Femur (tissue), 1 donor: Measurements from ENCODE around the gene SLC5A1.

Source experiments
- DNase-seq: peaks from one replicate; pipeline ENCODE4 v3.0.0-alpha.2; 2017

The SLC5A1 gene

GRCh38 chr22:32052244-32052643, 9.2 kb downstream of the SLC5A1 start:
- DNase-seq, result no peak

GRCh38 chr22:32052936-32053791, 10.1 kb downstream of the SLC5A1 start:
- no peak for DNase-seq

GRCh38 chr22:32055069-32055468, 12.0 kb downstream of the SLC5A1 start:
- DNase-seq, result no peak

- DNase-seq, result no peak
These were observed 15.7 kb downstream of the SLC5A1 start for GRCh38 chr22:32058656-32059260.

GRCh38 chr22:32059426-32059825, 16.4 kb downstream of the SLC5A1 start:
- no peak for DNase-seq

GRCh38 chr22:32063701-32064100, 20.6 kb downstream of the SLC5A1 start:
- no peak for DNase-seq

- DNase-seq, result no peak
These were observed 23.8 kb downstream of the SLC5A1 start for GRCh38 chr22:32066820-32067219.

- DNase-seq, result no peak
These were observed 24.6 kb downstream of the SLC5A1 start for GRCh38 chr22:32067613-32068012.

- no peak for DNase-seq
These were observed 26.7 kb downstream of the SLC5A1 start for GRCh38 chr22:32069579-32070372.

- no peak for DNase-seq
These were observed 30.2 kb downstream of the SLC5A1 start for GRCh38 chr22:32073262-32073661.

GRCh38 chr22:32073823-32074380, 30.8 kb downstream of the SLC5A1 start:
- DNase-seq, result no peak

GRCh38 chr22:32075997-32076760, 33.1 kb downstream of the SLC5A1 start:
- no peak for DNase-seq

- DNase-seq, result no peak
These were observed 33.7 kb downstream of the SLC5A1 start for GRCh38 chr22:32076761-32077084.

- no peak for DNase-seq
These were observed 34.1 kb downstream of the SLC5A1 start for GRCh38 chr22:32077151-32077550.

GRCh38 chr22:32079130-32080089, 36.3 kb downstream of the SLC5A1 start:
- DNase-seq, result no peak

GRCh38 chr22:32080904-32081303, 37.8 kb downstream of the SLC5A1 start:
- no peak for DNase-seq

GRCh38 chr22:32082331-32082730, 39.3 kb downstream of the SLC5A1 start:
- no peak for DNase-seq

GRCh38 chr22:32083000-32083399, 39.9 kb downstream of the SLC5A1 start:
- DNase-seq, result no peak

GRCh38 chr22:32083814-32084213, 40.8 kb downstream of the SLC5A1 start:
- DNase-seq, result no peak

- DNase-seq, result no peak
These were observed 45.0 kb downstream of the SLC5A1 start for GRCh38 chr22:32088084-32088483.

- no peak for DNase-seq
These were observed 54.0 kb downstream of the SLC5A1 start for GRCh38 chr22:32097018-32097417.
